Measurements from ENCODE around the gene VDR.

GRCh38 chr12:47864646-47865235 lies 40.1 kb downstream of the VDR start:
- TF ChIP-seq CTCF (IDR thresholded peaks at IDR 0.05): no peak
- TF ChIP-seq POLR2A (IDR thresholded peaks at IDR 0.05): no peak
